Measurements from ENCODE around the gene CDK14.

- TF ChIP-seq EZH2 (IDR thresholded peaks at IDR 0.05; ENCODE audit: borderline replicate concordance, low read length): no peak
- TF ChIP-seq CTCF (IDR thresholded peaks at IDR 0.05; ENCODE audit: low read length): no peak
Measured at GRCh38 chr7:90817151-90817550, 221.0 kb downstream of the CDK14 start.
